Forelimb muscle (tissue), 1 donor: ENCODE measurements around the gene BMAL1. TPM values are rescaled to one million over a fixed set of nuclear protein-coding genes. Genes with fewer than 3 reads are reported as not detected.

Experiments
- DNase-seq: peaks from one replicate; pipeline ENCODE4 v3.0.0-alpha.2; 2013; ENCODE audit warnings: low read depth
- polyA plus RNA-seq: library from polyadenylated mRNA; unstranded; fragments of 120-200 nt; gene quantifications from one replicate; pipeline ENCODE4 v1.2.1, GENCODE V29; 2013; ENCODE audit not compliant: insufficient read length

The BMAL1 gene
- polyA plus RNA-seq, 1 donor, result 12.1 TPM

- DNase-seq, result no peak
Measured at GRCh38 chr11:13316528-13316961, 39.0 kb downstream of the BMAL1 start.

DNA sequence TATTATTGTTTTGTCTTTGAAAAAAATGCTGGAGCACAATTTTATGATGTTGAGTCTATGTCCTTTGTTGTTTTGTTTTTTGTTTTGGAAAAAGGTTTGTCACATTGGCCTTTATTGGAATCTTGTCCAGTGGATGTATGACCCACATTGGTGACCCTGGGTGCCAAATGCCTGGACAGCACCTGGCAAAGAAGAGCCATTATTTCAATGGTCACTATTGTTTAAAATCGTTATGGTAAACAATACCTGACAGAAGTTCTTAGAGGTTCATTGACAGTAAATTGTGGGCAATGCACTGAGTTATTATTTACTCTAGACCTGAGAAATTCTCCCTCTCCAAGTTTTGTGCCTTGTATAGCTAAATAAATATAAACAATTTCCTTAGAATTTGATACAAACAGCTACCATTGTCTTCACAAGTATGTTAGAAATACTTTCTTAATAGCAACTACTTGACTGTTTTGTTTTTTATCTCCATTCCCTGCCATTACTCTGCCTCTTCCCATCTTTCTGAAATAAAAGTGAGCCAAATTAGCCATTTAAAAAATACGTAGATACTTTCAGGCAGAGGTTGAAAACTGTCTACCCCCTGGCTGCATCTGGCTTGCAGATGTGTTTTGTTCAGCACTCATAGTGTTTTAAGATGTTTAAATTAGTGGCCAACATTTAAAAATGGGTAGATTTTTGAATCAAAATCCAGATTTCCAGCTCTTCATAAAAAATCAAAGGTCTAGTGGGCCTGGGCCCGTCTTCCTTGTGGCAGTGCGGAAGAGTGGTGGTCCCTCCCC lies 39.9 kb downstream of the BMAL1 start:
- DNase-seq, result no peak

DNA sequence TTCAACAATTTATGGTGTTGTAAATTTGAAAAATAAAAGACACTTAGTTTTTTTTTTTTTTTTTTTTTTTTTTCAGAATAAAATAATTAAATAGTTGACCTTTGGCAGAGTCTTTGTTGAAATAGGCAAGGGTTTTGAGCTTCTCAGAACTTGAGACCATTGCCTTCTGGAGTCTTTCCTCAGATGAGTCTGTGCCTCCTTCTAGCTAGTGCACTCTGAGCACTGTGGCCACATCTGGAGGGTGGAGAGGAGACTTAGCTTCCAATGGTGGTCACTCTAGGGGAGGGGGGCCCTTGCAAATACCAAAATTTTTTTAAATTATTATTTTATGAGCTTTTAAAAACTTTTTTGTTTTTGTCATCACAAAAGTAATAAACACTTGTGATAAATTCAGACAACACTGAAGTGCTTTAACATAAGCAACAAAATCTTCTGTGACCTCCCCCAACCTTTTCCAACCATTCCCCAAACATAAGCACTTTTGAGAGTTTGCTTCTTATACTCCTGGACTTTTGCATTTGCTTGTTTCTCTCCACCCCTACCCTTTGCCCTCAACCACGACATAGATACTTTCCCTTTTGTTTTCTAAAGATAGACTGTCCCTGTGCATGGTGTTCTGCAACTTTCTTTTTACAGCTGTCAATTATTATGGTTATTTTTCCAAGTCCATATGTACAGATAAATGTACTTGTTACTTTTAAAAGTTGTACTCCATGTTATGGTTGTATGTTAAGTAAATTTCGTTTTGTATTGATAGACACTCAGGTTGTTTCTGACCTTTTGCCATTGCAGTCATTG lies 41.1 kb downstream of the BMAL1 start:
- DNase-seq, result no peak

DNA sequence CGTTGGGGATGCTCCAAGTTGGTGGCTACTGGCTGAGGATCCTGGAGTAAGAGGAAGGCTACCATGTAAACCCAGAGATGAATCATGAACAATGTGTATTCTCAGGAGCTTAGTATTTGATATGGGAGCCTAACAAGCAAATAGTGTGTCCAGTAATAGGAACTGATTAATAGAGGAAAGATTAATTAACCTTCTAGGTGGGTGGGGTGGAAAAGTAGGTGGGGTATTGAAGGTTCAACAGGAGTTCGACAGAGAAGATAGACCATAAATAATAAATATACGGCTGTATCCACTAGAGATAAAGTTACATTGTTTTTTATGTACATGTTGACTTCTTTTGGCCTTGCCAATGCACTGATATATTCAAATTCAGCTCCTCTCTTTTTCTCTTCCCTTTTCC lies 43.1 kb downstream of the BMAL1 start:
- DNase-seq, result no peak

DNA sequence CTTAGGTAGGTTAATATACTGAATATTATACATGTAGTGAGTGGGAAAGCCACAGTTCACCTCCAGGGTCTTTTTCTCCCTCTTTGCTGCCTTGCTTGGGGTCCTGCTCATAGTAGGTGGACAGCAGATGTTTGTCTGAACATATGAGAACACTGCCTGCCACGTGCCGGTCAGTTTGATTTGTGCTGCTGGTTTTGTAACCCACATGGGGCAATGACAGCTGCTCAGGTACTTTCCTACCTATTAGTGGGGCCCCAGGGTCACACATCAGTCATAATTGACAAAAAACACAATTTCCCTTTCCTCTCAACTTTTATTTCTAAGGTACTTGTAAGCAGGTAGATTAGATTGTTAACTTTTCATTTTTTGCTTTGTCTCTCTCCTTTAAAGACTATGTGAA lies 43.8 kb downstream of the BMAL1 start:
- no peak for DNase-seq

GRCh38 chr11:13324141-13324540 lies 46.6 kb downstream of the BMAL1 start:
- no peak for DNase-seq

- DNase-seq, result no peak
Measured at GRCh38 chr11:13324709-13325108, 47.1 kb downstream of the BMAL1 start.

GRCh38 chr11:13327421-13327820 lies 49.8 kb downstream of the BMAL1 start:
- DNase-seq, result no peak

DNA sequence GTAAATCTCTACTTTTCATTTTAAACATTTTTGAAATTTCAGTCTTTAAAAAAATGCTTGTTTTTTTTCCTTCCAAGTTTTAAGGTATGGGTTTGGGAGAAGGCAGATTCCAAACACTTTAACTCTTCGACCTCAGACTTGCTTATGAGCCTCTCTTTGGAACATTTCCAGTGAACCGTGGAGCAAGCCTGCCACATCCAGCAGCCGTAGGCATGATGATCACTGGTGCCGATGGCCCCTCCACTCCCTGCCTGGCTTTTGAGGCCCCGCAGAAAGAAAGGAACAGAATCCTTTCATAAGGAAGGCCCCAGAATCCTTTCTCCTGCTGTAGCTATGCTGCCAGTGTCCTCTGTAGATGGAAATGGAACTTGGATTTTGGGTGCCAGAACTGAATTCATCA lies 50.7 kb downstream of the BMAL1 start:
- no peak for DNase-seq

- no peak for DNase-seq
Measured at GRCh38 chr11:13329670-13330356, 52.2 kb downstream of the BMAL1 start.

- DNase-seq, result no peak
Measured at GRCh38 chr11:13332124-13332523, 54.5 kb downstream of the BMAL1 start.

DNA sequence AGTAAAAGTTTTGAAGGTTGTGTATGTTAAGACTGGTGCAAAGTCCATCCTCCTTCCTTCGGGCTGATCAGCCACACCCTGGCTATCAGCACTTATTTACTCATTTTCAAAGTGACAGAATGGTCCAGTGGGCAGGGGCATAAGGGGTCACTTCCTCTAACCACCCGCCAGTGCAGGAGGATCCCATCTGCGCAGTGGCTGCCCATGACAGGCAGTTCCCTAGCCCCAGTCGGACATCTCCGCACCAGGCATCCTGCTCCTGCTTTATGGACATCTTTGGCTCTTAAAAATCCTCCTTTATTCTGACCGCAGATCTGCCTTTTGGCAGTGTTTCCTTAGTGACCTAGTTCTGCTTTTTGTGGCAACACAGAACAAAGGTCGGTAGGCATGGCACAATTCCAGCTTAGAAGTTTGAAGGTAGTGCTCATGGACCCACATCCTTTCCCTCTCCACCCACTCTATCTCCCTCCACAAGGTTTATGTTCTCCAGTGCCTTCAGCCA lies 55.9 kb downstream of the BMAL1 start:
- DNase-seq, result no peak

- DNase-seq, result no peak
Measured at GRCh38 chr11:13334034-13334786, 56.6 kb downstream of the BMAL1 start.

GRCh38 chr11:13335319-13335718 lies 57.7 kb downstream of the BMAL1 start:
- no peak for DNase-seq

GRCh38 chr11:13336246-13336878 lies 58.8 kb downstream of the BMAL1 start:
- no peak for DNase-seq

- DNase-seq, result no peak
Measured at GRCh38 chr11:13338019-13338426, 60.4 kb downstream of the BMAL1 start.

DNA sequence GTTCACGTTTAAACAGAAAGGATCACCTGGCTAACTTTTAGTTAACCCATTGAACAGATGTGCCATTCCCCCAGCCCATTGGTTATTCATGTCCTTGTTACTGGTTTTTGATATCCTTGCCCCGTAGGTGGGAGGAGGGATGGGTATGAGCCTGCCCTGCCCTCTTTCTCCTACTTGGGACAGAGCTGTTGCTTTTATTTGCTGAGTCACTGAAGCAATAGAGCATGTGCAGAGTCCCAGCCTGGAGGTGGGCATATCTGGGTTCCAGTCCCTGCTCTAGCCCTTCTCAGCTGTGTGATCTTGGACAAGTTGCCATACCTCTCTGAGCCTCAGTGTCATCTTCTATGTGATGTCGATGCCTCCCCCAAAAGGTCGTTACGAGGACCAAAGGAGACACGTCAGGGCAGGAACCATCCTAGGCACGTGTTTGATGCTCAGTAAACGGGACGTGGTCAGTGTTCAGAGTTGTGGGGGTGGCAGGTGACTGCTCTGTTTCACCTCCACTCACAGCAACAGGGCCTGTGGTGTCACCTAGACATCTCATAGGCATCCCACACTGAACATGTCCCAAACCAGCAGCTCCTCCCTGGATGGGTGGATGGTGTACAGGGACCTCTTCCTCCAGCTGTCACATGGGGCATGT lies 61.0 kb downstream of the BMAL1 start:
- DNase-seq, result no peak

DNA sequence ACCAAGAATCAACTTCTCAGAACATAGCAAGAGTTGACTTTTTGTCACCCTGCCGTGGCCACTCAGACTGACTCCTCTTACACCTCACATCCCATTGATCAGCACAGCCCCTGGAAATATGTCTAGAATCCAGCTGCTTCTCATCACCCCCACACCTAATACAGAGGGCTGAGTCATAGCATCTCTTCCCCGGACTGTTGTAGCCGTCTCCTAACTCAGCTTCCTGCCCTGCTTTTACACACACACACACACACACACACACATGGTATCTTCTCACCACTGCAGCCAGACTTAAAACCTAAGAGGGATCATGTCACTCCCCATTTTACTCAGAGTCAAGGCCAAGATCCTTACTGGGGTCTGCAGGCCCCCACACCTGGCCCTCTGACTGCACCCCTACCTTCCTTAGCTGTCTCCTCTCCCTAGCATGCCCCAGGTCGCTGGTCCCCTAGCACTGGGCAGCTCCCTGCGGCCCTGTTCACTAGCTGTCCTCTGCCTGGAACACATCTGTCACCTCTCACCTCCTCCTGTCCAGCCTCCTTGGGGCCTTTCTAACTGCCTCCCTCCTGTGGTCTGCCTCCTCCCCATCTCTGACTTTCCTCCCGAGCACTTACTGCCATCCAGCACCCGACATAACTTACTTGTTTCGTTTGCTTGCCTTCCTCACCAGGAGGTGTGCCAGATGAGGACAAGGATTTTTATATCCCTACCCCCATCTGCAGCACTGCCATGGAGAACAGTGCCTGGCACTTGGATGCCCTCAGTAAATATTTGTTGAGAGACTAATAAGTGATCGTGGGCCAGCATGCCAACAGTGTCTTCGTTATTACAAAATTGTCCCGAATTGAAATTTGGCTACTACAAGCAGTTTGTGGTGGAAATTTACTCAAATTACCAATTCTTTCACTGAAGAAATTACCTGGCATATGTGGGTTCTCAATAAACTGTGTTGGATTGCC lies 61.9 kb downstream of the BMAL1 start:
- no peak for DNase-seq

GRCh38 chr11:13341026-13341425 lies 63.4 kb downstream of the BMAL1 start:
- no peak for DNase-seq
